ENCODE measurements around the gene UNC5C.

Gene UNC5C

GRCh38 chr4:95507561-95507960 is 41.2 kb downstream of the UNC5C start:
- Histone ChIP-seq H3K9me3 (ENCODE audit: control insufficient read depth in 1 of 2, low read length in 2 of 2) (no peaks in the 10 kb centered on the region), H3K9ac (ENCODE audit: low read depth in 1 of 2, low read length in 2 of 2) (no peak overlapping the region), H3K4me3 (ENCODE audit: low read depth in 1 of 2, low read length in 2 of 2) (no peak overlapping the region)

GRCh38 chr4:95507147-95507546 is 41.6 kb downstream of the UNC5C start:
- Histone ChIP-seq H3K4me3 (ENCODE audit: low read depth in 1 of 2, low read length in 2 of 2) (no peak overlapping the region), H3K9me3 (ENCODE audit: control insufficient read depth in 1 of 2, low read length in 2 of 2) (no peaks in the 10 kb centered on the region), H3K4me1 (ENCODE audit: control insufficient read depth in 1 of 2, insufficient read depth in 2 of 2, low read length in 2 of 2) (no peaks in the 10 kb centered on the region), H3K27ac (ENCODE audit: low read depth, low read length) (no peak overlapping the region), H3K9ac (ENCODE audit: low read depth in 1 of 2, low read length in 2 of 2) (no peak overlapping the region), H3K27me3 (ENCODE audit: control insufficient read depth in 1 of 2, insufficient read depth in 2 of 2, low read length in 2 of 2) (no peaks in the 10 kb centered on the region), H3K36me3 (ENCODE audit: control insufficient read depth in 1 of 2, insufficient read depth in 2 of 2, low read length in 2 of 2) (no peaks in the 10 kb centered on the region)

More at GRCh38 chr4:95507561-95507960, 41.2 kb downstream of the UNC5C start:
- H3K4me1 ChIP-seq (ENCODE audit: control insufficient read depth in 1 of 2, insufficient read depth in 2 of 2, low read length in 2 of 2): no peaks in the 10 kb centered on the region
- H3K36me3 ChIP-seq (ENCODE audit: control insufficient read depth in 1 of 2, insufficient read depth in 2 of 2, low read length in 2 of 2): no peaks in the 10 kb centered on the region
- H3K27ac ChIP-seq (ENCODE audit: low read depth, low read length): no peak overlapping the region
- no peaks in the 10 kb centered on the region for H3K27me3 ChIP-seq (ENCODE audit: control insufficient read depth in 1 of 2, insufficient read depth in 2 of 2, low read length in 2 of 2)

GRCh38 chr4:95506264-95506663 is 42.5 kb downstream of the UNC5C start:
- no peaks in the 10 kb centered on the region for H3K27me3 ChIP-seq (ENCODE audit: control insufficient read depth in 1 of 2, insufficient read depth in 2 of 2, low read length in 2 of 2)
- H3K27ac ChIP-seq (ENCODE audit: low read depth, low read length): no peak overlapping the region
- H3K9ac ChIP-seq (ENCODE audit: low read depth in 1 of 2, low read length in 2 of 2): no peak overlapping the region

GRCh38 chr4:95505799-95506198 is 43.0 kb downstream of the UNC5C start:
- H3K27ac ChIP-seq (ENCODE audit: low read depth, low read length): no peak overlapping the region

More at GRCh38 chr4:95506264-95506663, 42.5 kb downstream of the UNC5C start:
- Histone ChIP-seq H3K36me3 (ENCODE audit: control insufficient read depth in 1 of 2, insufficient read depth in 2 of 2, low read length in 2 of 2) (no peaks in the 10 kb centered on the region), H3K4me3 (ENCODE audit: low read depth in 1 of 2, low read length in 2 of 2) (no peak overlapping the region), H3K4me1 (ENCODE audit: control insufficient read depth in 1 of 2, insufficient read depth in 2 of 2, low read length in 2 of 2) (no peaks in the 10 kb centered on the region), H3K9me3 (ENCODE audit: control insufficient read depth in 1 of 2, low read length in 2 of 2) (no peaks in the 10 kb centered on the region)

GRCh38 chr4:95505151-95505550 is 43.6 kb downstream of the UNC5C start:
- no peaks in the 10 kb centered on the region for H3K36me3 ChIP-seq (ENCODE audit: control insufficient read depth in 1 of 2, insufficient read depth in 2 of 2, low read length in 2 of 2)
- no peak overlapping the region for H3K9ac ChIP-seq (ENCODE audit: low read depth in 1 of 2, low read length in 2 of 2)
- H3K4me1 ChIP-seq (ENCODE audit: control insufficient read depth in 1 of 2, insufficient read depth in 2 of 2, low read length in 2 of 2): no peaks in the 10 kb centered on the region
- H3K27ac ChIP-seq (ENCODE audit: low read depth, low read length): no peak overlapping the region
- no peak overlapping the region for H3K4me3 ChIP-seq (ENCODE audit: low read depth in 1 of 2, low read length in 2 of 2)
- H3K27me3 ChIP-seq (ENCODE audit: control insufficient read depth in 1 of 2, insufficient read depth in 2 of 2, low read length in 2 of 2): no peaks in the 10 kb centered on the region
- H3K9me3 ChIP-seq (ENCODE audit: control insufficient read depth in 1 of 2, low read length in 2 of 2): no peaks in the 10 kb centered on the region

More at GRCh38 chr4:95505799-95506198, 43.0 kb downstream of the UNC5C start:
- H3K9me3 ChIP-seq (ENCODE audit: control insufficient read depth in 1 of 2, low read length in 2 of 2): no peaks in the 10 kb centered on the region
- H3K4me3 ChIP-seq (ENCODE audit: low read depth in 1 of 2, low read length in 2 of 2): no peak overlapping the region
- no peak overlapping the region for H3K9ac ChIP-seq (ENCODE audit: low read depth in 1 of 2, low read length in 2 of 2)
- H3K4me1 ChIP-seq (ENCODE audit: control insufficient read depth in 1 of 2, insufficient read depth in 2 of 2, low read length in 2 of 2): no peaks in the 10 kb centered on the region
- no peaks in the 10 kb centered on the region for H3K27me3 ChIP-seq (ENCODE audit: control insufficient read depth in 1 of 2, insufficient read depth in 2 of 2, low read length in 2 of 2)
- no peaks in the 10 kb centered on the region for H3K36me3 ChIP-seq (ENCODE audit: control insufficient read depth in 1 of 2, insufficient read depth in 2 of 2, low read length in 2 of 2)

GRCh38 chr4:95504501-95504900 is 44.3 kb downstream of the UNC5C start:
- Histone ChIP-seq H3K36me3 (ENCODE audit: control insufficient read depth in 1 of 2, insufficient read depth in 2 of 2, low read length in 2 of 2) (no peaks in the 10 kb centered on the region), H3K27ac (ENCODE audit: low read depth, low read length) (no peak overlapping the region), H3K4me1 (ENCODE audit: control insufficient read depth in 1 of 2, insufficient read depth in 2 of 2, low read length in 2 of 2) (no peaks in the 10 kb centered on the region), H3K4me3 (ENCODE audit: low read depth in 1 of 2, low read length in 2 of 2) (no peak overlapping the region), H3K9ac (ENCODE audit: low read depth in 1 of 2, low read length in 2 of 2) (no peak overlapping the region), H3K27me3 (ENCODE audit: control insufficient read depth in 1 of 2, insufficient read depth in 2 of 2, low read length in 2 of 2) (no peaks in the 10 kb centered on the region), H3K9me3 (ENCODE audit: control insufficient read depth in 1 of 2, low read length in 2 of 2) (no peaks in the 10 kb centered on the region)

- Histone ChIP-seq H3K9me3 (ENCODE audit: control insufficient read depth in 1 of 2, low read length in 2 of 2) (no peaks in the 10 kb centered on the region), H3K27ac (ENCODE audit: low read depth, low read length) (no peak overlapping the region), H3K36me3 (ENCODE audit: control insufficient read depth in 1 of 2, insufficient read depth in 2 of 2, low read length in 2 of 2) (no peaks in the 10 kb centered on the region), H3K9ac (ENCODE audit: low read depth in 1 of 2, low read length in 2 of 2) (no peak overlapping the region), H3K4me1 (ENCODE audit: control insufficient read depth in 1 of 2, insufficient read depth in 2 of 2, low read length in 2 of 2) (no peaks in the 10 kb centered on the region), H3K27me3 (ENCODE audit: control insufficient read depth in 1 of 2, insufficient read depth in 2 of 2, low read length in 2 of 2) (no peaks in the 10 kb centered on the region), H3K4me3 (ENCODE audit: low read depth in 1 of 2, low read length in 2 of 2) (no peak overlapping the region)
These were observed 48.4 kb downstream of the UNC5C start for GRCh38 chr4:95500361-95500760.

- H3K4me3 ChIP-seq (ENCODE audit: low read depth in 1 of 2, low read length in 2 of 2): no peak overlapping the region
- H3K9me3 ChIP-seq (ENCODE audit: control insufficient read depth in 1 of 2, low read length in 2 of 2): no peaks in the 10 kb centered on the region
- H3K4me1 ChIP-seq (ENCODE audit: control insufficient read depth in 1 of 2, insufficient read depth in 2 of 2, low read length in 2 of 2): no peaks in the 10 kb centered on the region
- H3K36me3 ChIP-seq (ENCODE audit: control insufficient read depth in 1 of 2, insufficient read depth in 2 of 2, low read length in 2 of 2): no peaks in the 10 kb centered on the region
- H3K27ac ChIP-seq (ENCODE audit: low read depth, low read length): no peak overlapping the region
- no peak overlapping the region for H3K9ac ChIP-seq (ENCODE audit: low read depth in 1 of 2, low read length in 2 of 2)
- H3K27me3 ChIP-seq (ENCODE audit: control insufficient read depth in 1 of 2, insufficient read depth in 2 of 2, low read length in 2 of 2): no peaks in the 10 kb centered on the region
These were observed 49.5 kb downstream of the UNC5C start for GRCh38 chr4:95499291-95499696.

GRCh38 chr4:95494186-95494585 is 54.6 kb downstream of the UNC5C start:
- no peak overlapping the region for H3K27ac ChIP-seq (ENCODE audit: low read depth, low read length)

GRCh38 chr4:95478679-95479078 is 70.1 kb downstream of the UNC5C start:
- Histone ChIP-seq H3K9me3 (ENCODE audit: control insufficient read depth in 1 of 2, low read length in 2 of 2) (no peaks in the 10 kb centered on the region), H3K4me3 (ENCODE audit: low read depth in 1 of 2, low read length in 2 of 2) (no peak overlapping the region), H3K27me3 (ENCODE audit: control insufficient read depth in 1 of 2, insufficient read depth in 2 of 2, low read length in 2 of 2) (no peaks in the 10 kb centered on the region), H3K9ac (ENCODE audit: low read depth in 1 of 2, low read length in 2 of 2) (no peak overlapping the region), H3K4me1 (ENCODE audit: control insufficient read depth in 1 of 2, insufficient read depth in 2 of 2, low read length in 2 of 2) (no peaks in the 10 kb centered on the region), H3K27ac (ENCODE audit: low read depth, low read length) (no peak overlapping the region), H3K36me3 (ENCODE audit: control insufficient read depth in 1 of 2, insufficient read depth in 2 of 2, low read length in 2 of 2) (no peaks in the 10 kb centered on the region)

More at GRCh38 chr4:95494186-95494585, 54.6 kb downstream of the UNC5C start:
- no peaks in the 10 kb centered on the region for H3K27me3 ChIP-seq (ENCODE audit: control insufficient read depth in 1 of 2, insufficient read depth in 2 of 2, low read length in 2 of 2)
- H3K4me1 ChIP-seq (ENCODE audit: control insufficient read depth in 1 of 2, insufficient read depth in 2 of 2, low read length in 2 of 2): no peaks in the 10 kb centered on the region
- H3K9ac ChIP-seq (ENCODE audit: low read depth in 1 of 2, low read length in 2 of 2): no peak overlapping the region
- H3K4me3 ChIP-seq (ENCODE audit: low read depth in 1 of 2, low read length in 2 of 2): no peak overlapping the region
- no peaks in the 10 kb centered on the region for H3K36me3 ChIP-seq (ENCODE audit: control insufficient read depth in 1 of 2, insufficient read depth in 2 of 2, low read length in 2 of 2)
- H3K9me3 ChIP-seq (ENCODE audit: control insufficient read depth in 1 of 2, low read length in 2 of 2): no peaks in the 10 kb centered on the region

- no peaks in the 10 kb centered on the region for H3K36me3 ChIP-seq (ENCODE audit: control insufficient read depth in 1 of 2, insufficient read depth in 2 of 2, low read length in 2 of 2)
- no peak overlapping the region for H3K9ac ChIP-seq (ENCODE audit: low read depth in 1 of 2, low read length in 2 of 2)
- no peaks in the 10 kb centered on the region for H3K9me3 ChIP-seq (ENCODE audit: control insufficient read depth in 1 of 2, low read length in 2 of 2)
- H3K27ac ChIP-seq (ENCODE audit: low read depth, low read length): no peak overlapping the region
- H3K4me3 ChIP-seq (ENCODE audit: low read depth in 1 of 2, low read length in 2 of 2): no peak overlapping the region
- no peaks in the 10 kb centered on the region for H3K27me3 ChIP-seq (ENCODE audit: control insufficient read depth in 1 of 2, insufficient read depth in 2 of 2, low read length in 2 of 2)
- no peaks in the 10 kb centered on the region for H3K4me1 ChIP-seq (ENCODE audit: control insufficient read depth in 1 of 2, insufficient read depth in 2 of 2, low read length in 2 of 2)
These were observed 72.7 kb downstream of the UNC5C start for GRCh38 chr4:95476121-95476520.

All from duodenal mucosa (tissue), 2 donors.